Fibroblast of pulmonary artery (primary cell): Measurements from ENCODE around the gene P2RX7.
A peak's percentile ranks its signal among the peaks of the same experiment; 100 is the strongest.
"Not testable (repeated sequence)": the region's sequence is repeated elsewhere in the genome, so short reads cannot be mapped to it uniquely, and the experiment has no call there.

Experiments
- DNase-seq: peaks from one replicate; pipeline ENCODE4 v3.0.0-alpha.2; 2010; ENCODE audit warnings: low read depth
- H3K4me3 ChIP-seq: replicated peaks from 2 replicates; pipeline ENCODE4 v1.5.1; 2011; ENCODE audit warnings: low read depth, mild to moderate bottlenecking, control low read depth, low read length, moderate library complexity
- CTCF ChIP-seq: IDR thresholded peaks from 2 replicates; pipeline ENCODE4 v1.5.1; 2011; ENCODE audit warnings: mild to moderate bottlenecking, control low read depth, low read length, inconsistent platforms; ENCODE audit errors: missing control alignments

The P2RX7 gene

GRCh38 chr12:121145221-121145620 is 12.5 kb downstream of the P2RX7 start:
- no peak overlapping the region for H3K4me3 ChIP-seq
- DNase-seq = peak; percentile 21
- TF ChIP-seq CTCF = no peak

GRCh38 chr12:121149289-121149688 is 16.6 kb downstream of the P2RX7 start:
- not testable (repeated sequence) for H3K4me3 ChIP-seq, DNase-seq

- H3K4me3 ChIP-seq = no peak overlapping the region
- no peak for DNase-seq
- TF ChIP-seq CTCF = no peak
These were observed 22.2 kb downstream of the P2RX7 start for GRCh38 chr12:121154793-121155375.

GRCh38 chr12:121156365-121156764 is 23.7 kb downstream of the P2RX7 start:
- H3K4me3 ChIP-seq = no peak overlapping the region
- TF ChIP-seq CTCF = no peak
- DNase-seq = no peak

GRCh38 chr12:121158085-121158484 is 25.4 kb downstream of the P2RX7 start:
- DNase-seq = no peak
- H3K4me3 ChIP-seq = no peak overlapping the region
- no peak for TF ChIP-seq CTCF

- not testable (repeated sequence) for H3K4me3 ChIP-seq, DNase-seq
These were observed 26.2 kb downstream of the P2RX7 start for GRCh38 chr12:121158728-121159351.

GRCh38 chr12:121159467-121160307 is 27.0 kb downstream of the P2RX7 start:
- TF ChIP-seq CTCF = no peak
- no peak overlapping the region for H3K4me3 ChIP-seq
- no peak for DNase-seq
